Measurements from ENCODE around the gene KDM2B. TPM values are rescaled to one million over a fixed set of nuclear protein-coding genes. Genes with fewer than 3 reads are reported as not detected.
A peak's percentile ranks its signal among the peaks of the same experiment; 100 is the strongest.

KDM2B gene
- polyA plus RNA-seq, 1 of the 3 experiments (the other 2 are of a cell fraction): 11.5 TPM

DNA sequence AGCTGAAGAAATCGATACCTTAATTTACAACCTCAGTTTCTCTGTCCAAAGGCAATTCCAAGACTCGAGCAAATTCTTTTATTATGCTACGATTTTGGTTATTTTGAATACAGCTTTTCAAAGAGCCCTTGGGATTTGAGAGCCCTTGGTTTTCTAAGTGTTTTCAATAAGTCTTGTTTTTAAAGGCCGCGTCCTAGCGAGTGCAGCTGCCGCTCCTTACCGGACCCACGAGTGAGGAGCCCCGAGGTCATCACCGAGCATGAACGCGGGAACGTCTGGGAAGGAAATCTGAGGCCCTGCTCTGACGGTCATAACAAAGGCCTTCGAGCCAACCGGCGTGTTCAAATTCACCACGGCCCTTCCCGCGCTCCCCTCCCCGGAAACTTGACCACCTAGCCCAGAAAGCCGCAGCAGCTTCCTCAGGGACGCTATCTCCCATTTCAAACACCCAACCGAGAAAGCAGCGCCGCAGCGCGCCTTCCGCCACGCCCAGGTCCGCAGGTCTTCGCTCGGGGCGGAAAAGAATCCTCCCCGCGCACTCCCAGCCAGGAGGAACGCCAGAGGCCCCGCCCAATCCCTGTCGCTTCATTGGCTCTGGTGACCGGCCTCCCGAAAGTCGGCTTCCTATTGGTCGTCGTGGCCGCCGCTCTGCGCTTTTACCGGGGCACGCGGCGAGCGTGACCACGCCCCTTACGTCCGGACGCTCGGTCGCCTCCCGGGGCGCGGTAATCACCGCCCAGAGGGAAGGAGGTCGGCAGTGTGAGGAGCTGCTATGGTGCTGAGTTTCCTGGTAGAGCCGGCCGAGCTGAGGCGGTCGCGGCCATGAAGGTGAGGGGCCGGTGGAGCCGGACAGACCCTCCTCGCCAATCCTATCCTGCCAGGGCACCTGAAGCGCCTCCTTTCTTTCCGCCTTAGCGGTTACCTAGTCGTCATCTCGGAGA is 181.2 kb downstream of the KDM2B start, which contains the start of gene RNF34 (continued):
- peak; percentile 99 for TF ChIP-seq PBX3 (IDR thresholded peaks at IDR 0.05)
- TF ChIP-seq USF2 (IDR thresholded peaks at IDR 0.05; ENCODE audit: borderline replicate concordance, low read depth, low read length): no peak
- TF ChIP-seq IRF3 (IDR thresholded peaks at IDR 0.05; ENCODE audit: low read depth, low read length): peak; percentile 77
- TF ChIP-seq REST (IDR thresholded peaks at IDR 0.05; ENCODE audit: low read depth, low read length): peak; percentile 57; the same call in 1 of the 2 replicates
- no peak for TF ChIP-seq FOSL2 (IDR thresholded peaks at IDR 0.05; ENCODE audit: borderline replicate concordance, low read depth)
- 0 out of 2 replicates have a peak, but pooled peaks have one; percentile 37 for TF ChIP-seq FOXM1 (IDR thresholded peaks at IDR 0.05; ENCODE audit: low read depth)
- peak; percentile 62 for TF ChIP-seq NRF1 (IDR thresholded peaks at IDR 0.05; ENCODE audit: low read depth, low read length)
- peak; percentile 95 for TF ChIP-seq TAF1 (IDR thresholded peaks at IDR 0.05; ENCODE audit: borderline replicate concordance, low read depth, low read length)
- peak; percentile 79 for TF ChIP-seq GABPA (IDR thresholded peaks at IDR 0.05; ENCODE audit: low read depth)
- TF ChIP-seq SIN3A (IDR thresholded peaks at IDR 0.05; ENCODE audit: borderline replicate concordance, low read depth, low read length): peak; percentile 58; the same call in 1 of the 2 replicates
- TF ChIP-seq RCOR1 (IDR thresholded peaks at IDR 0.05; ENCODE audit: low read length): no peak
- peak; percentile 60; the same call in 1 of the 2 replicates for TF ChIP-seq ELF1 (IDR thresholded peaks at IDR 0.05)
- TF ChIP-seq CHD2 (IDR thresholded peaks at IDR 0.05; ENCODE audit: low read length, partially characterized antibody): peak; percentile 84
- TF ChIP-seq POLR2AphosphoS5 (IDR thresholded peaks at IDR 0.05; ENCODE audit: low read depth, low read length): peak; percentile 98
- TF ChIP-seq TCF12 (IDR thresholded peaks at IDR 0.05): no peak
- TF ChIP-seq TEAD4 (IDR thresholded peaks at IDR 0.05; ENCODE audit: borderline replicate concordance, insufficient read depth): no peak
- peak; percentile 87 for TF ChIP-seq MXI1 (IDR thresholded peaks at IDR 0.05; ENCODE audit: low read depth, low read length)
- no peak for TF ChIP-seq EZH2phosphoT487 (IDR thresholded peaks at IDR 0.05; ENCODE audit: borderline replicate concordance, low read depth)

Measured in SK-N-SH (cell line).